Measurements from ENCODE around the gene SMARCD1. TPM values are rescaled to one million over a fixed set of nuclear protein-coding genes. Genes with fewer than 3 reads are reported as not detected.

Gene SMARCD1
- total RNA-seq, 1 experiment from 2014 or later: 152 TPM

GRCh38 chr12:50087151-50087550, 2.0 kb downstream of the SMARCD1 start:
- Histone ChIP-seq H3K18ac (ENCODE audit: insufficient read length, low read depth, low read length) (no peak overlapping the region), H2BK20ac (ENCODE audit: low read depth, low read length, poor library complexity, severe bottlenecking) (no peak overlapping the region), H4K5ac (ENCODE audit: insufficient read length, low read depth, low read length) (no peak overlapping the region), H3K79me2 (ENCODE audit: insufficient read depth, low read length) (no peaks in the 10 kb centered on the region), H3K4me2 (ENCODE audit: insufficient read depth, insufficient read length, low read length) (no peak overlapping the region), H4K91ac (ENCODE audit: insufficient read length, low read depth, low read length) (no peak overlapping the region), H2BK15ac (ENCODE audit: low read depth, low read length) (no peak overlapping the region), H4K8ac (replicated peaks; ENCODE audit: insufficient read length, low read depth, low read length) (no peak overlapping the region), H2AFZ (ENCODE audit: low read length) (no peak overlapping the region), H4K20me1 (ENCODE audit: control insufficient read depth, insufficient read depth, insufficient read length) (no peaks in the 10 kb centered on the region), H3K9ac (ENCODE audit: extremely low read depth, insufficient read length, low read length) (no peak overlapping the region), H3K79me1 (ENCODE audit: insufficient read depth, low read depth, low read length, poor library complexity, severe bottlenecking) (no peaks in the 10 kb centered on the region), H3K23ac (ENCODE audit: insufficient read length, low read depth, low read length) (no peak overlapping the region), H3K27ac (ENCODE audit: insufficient read length, low read depth, low read length) (no peak overlapping the region), H3K23me2 (ENCODE audit: insufficient read length, low read depth, low read length, poor library complexity, severe bottlenecking) (no peaks in the 10 kb centered on the region), H2AK5ac (ENCODE audit: insufficient read length, low read length) (no peak overlapping the region), H3K4me1 (ENCODE audit: insufficient read depth, low read length) (no peaks in the 10 kb centered on the region), H2BK120ac (ENCODE audit: low read depth, low read length, poor library complexity, severe bottlenecking) (no peak overlapping the region), H2BK12ac (ENCODE audit: insufficient read length, low read depth, low read length) (no peak overlapping the region), H3K14ac (ENCODE audit: insufficient read depth, low read length) (no peak overlapping the region), H3K27me3 (ENCODE audit: insufficient read depth, low read length) (no peaks in the 10 kb centered on the region), H2BK5ac (ENCODE audit: insufficient read length, low read length) (no peak overlapping the region), H3K4ac (ENCODE audit: low read depth, low read length) (no peak overlapping the region), H3T11ph (ENCODE audit: low read length) (no peak overlapping the region), H3K9me3 (ENCODE audit: control insufficient read depth, low read depth, low read length) (no peaks in the 10 kb centered on the region), H3K56ac (ENCODE audit: insufficient read length, low read depth, low read length) (no peak overlapping the region)
- H3K27me3 Mint-ChIP-seq (ENCODE audit: low read depth): peaks cover 3% of the 10 kb centered on the region; the same call in 1 of the 2 replicates
- no peak for DNase-seq
- peak overlapping the region; percentile 38 to 41; a peak in 3 of 5 replicates for H3K4me3 Mint-ChIP-seq
- no peak for TF ChIP-seq CTCF (conservative IDR thresholded peaks at IDR 0.05)
- H3K27ac Mint-ChIP-seq: no peak overlapping the region
- peaks cover 9 to 12% of the 10 kb centered on the region in 2 experiments for H3K4me1 Mint-ChIP-seq
- H3K36me3 Mint-ChIP-seq (ENCODE audit: insufficient read depth in 1 of 3, low read depth in 3 of 3): peaks cover 50 to 62% (median 57%) of the 10 kb centered on the region in 3 experiments; a peak in 6 of 7 replicates
- no CpG with 5 or more reads among the region's 9 CpGs for WGBS (ENCODE audit: extremely low coverage, insufficient read length, low lambda C conversion rate)
- H3K9me3 Mint-ChIP-seq: no peaks in the 10 kb centered on the region

Measured in H9 (cell line).